Suprapubic skin (tissue), 4 donors: ENCODE measurements around the gene GPR171.

Source experiments
- CTCF ChIP-seq, 2 donors: fragments of 200-600 bp in 1 of 2; fragments of 450-650 bp in 1 of 2; sonication (generic) in 1 of 2; IDR thresholded peaks; one replicate each; pipeline ENCODE4 v1.5.1; 2016 to 2019; ENCODE audit warnings: antibody characterized with exemption in 2 of 2, mild to moderate bottlenecking in 1 of 2, moderate library complexity in 1 of 2
- POLR2A ChIP-seq, 2 donors: fragments of 450-650 bp; IDR thresholded peaks; one replicate each; pipeline ENCODE4 v1.6.1; 2017; ENCODE audit warnings: antibody characterized with exemption in 2 of 2, mild to moderate bottlenecking in 2 of 2, moderate library complexity in 2 of 2
- POLR2AphosphoS5 ChIP-seq, 3 donors: sonication (generic); formaldehyde crosslinking; IDR thresholded peaks; one replicate each; pipeline ENCODE4 v1.6.1; 2017; ENCODE audit warnings: antibody characterized with exemption in 3 of 3

GRCh38 chr3:151219056-151219455 is 16.0 kb upstream of the GPR171 start:
- TF ChIP-seq POLR2A (IDR thresholded peaks at IDR 0.05) (no peak), CTCF (IDR thresholded peaks at IDR 0.05) (no peak), POLR2AphosphoS5 (IDR thresholded peaks at IDR 0.05) (no peak)
